T-helper 1 cell treated with Interleukin-12 subunit alpha and Interleukin-12 subunit beta and Interleukin-4 antibody, amounts not matched to agents 30 ng/mL and 1 ng/mL, for 36 hours (primary cell): ENCODE results near the gene EFCAB12. TPM values are rescaled to one million over a fixed set of nuclear protein-coding genes. Genes with fewer than 3 reads are reported as not detected.

Experiments
- total RNA-seq: library from RNA; stranded (reverse); gene quantifications from 2 replicates; pipeline ENCODE4 v1.2.3, GENCODE V29; 2022

Gene EFCAB12
- total RNA-seq, 1 donor from 2014 or later = 0.83 TPM

Other genes with a start within 250 kb of the EFCAB12 start
- 311 and 330 TPM in 2 replicates for gene CNBP, start 244.7 kb downstream of the EFCAB12 start, total RNA-seq
- gene COPG1, start 179.0 kb downstream of the EFCAB12 start, total RNA-seq = 184 and 187 TPM in 2 replicates
- 47.3 and 52.5 TPM in 2 replicates for gene HMCES, start 149.8 kb downstream of the EFCAB12 start, total RNA-seq
- gene MBD4, start 11.3 kb upstream of the EFCAB12 start, total RNA-seq = 44.8 and 45.8 TPM in 2 replicates
- 14.6 and 19.2 TPM in 2 replicates for gene IFT122, start 11.6 kb upstream of the EFCAB12 start, total RNA-seq
- gene RHO, start 100.0 kb upstream of the EFCAB12 start, total RNA-seq = not detected in 2 replicates
- gene H1-8, start 114.5 kb upstream of the EFCAB12 start, total RNA-seq = not detected in 2 replicates
- gene PLXND1, start 178.0 kb upstream of the EFCAB12 start, total RNA-seq = 0.81 and 1.1 TPM in 2 replicates